H7 (cell line): ENCODE data around the gene LIG3. TPM values are rescaled to one million over a fixed set of nuclear protein-coding genes. Genes with fewer than 3 reads are reported as not detected.
"Not testable (repeated sequence)": the region's sequence is repeated elsewhere in the genome, so short reads cannot be mapped to it uniquely, and the experiment has no call there.

Experiments
- DNase-seq: peaks from one replicate; pipeline ENCODE4 v3.0.0; 2012
- H3K27me3 ChIP-seq: 2 replicates; pipeline ENCODE4 v1.6.0; 2011; ENCODE audit warnings: mild to moderate bottlenecking, low read length; ENCODE audit not compliant: control insufficient read depth, insufficient read depth
- H3K36me3 ChIP-seq: replicated peaks from 2 replicates; pipeline ENCODE4 v1.5.1; 2011; ENCODE audit warnings: low read length; ENCODE audit not compliant: control insufficient read depth, insufficient read depth
- H3K4me3 ChIP-seq: 2 replicates; pipeline ENCODE4 v1.5.1; 2011; ENCODE audit warnings: low read depth, mild to moderate bottlenecking, control low read depth, low read length, moderate library complexity; ENCODE audit not compliant: insufficient read depth
- total RNA-seq: library from RNA; depleted of rRNA; stranded (reverse); fragments of >200 nt; shearing (Covaris generic); gene quantifications from 2 replicates; pipeline ENCODE4 v1.2.3, GENCODE V29; 2014

The LIG3 gene
- total RNA-seq, 1 experiment from 2014 or later = 94.6 TPM

GRCh38 chr17:35044181-35044580 is 63.9 kb downstream of the LIG3 start:
- Histone ChIP-seq H3K4me3 (no peak overlapping the region), H3K36me3 (no peaks in the 10 kb centered on the region), H3K27me3 (no peaks in the 10 kb centered on the region)
- no peak for DNase-seq

GRCh38 chr17:35045458-35045979 is 65.2 kb downstream of the LIG3 start:
- not testable (repeated sequence) for H3K4me3 ChIP-seq, H3K27me3 ChIP-seq, H3K36me3 ChIP-seq, DNase-seq

GRCh38 chr17:35046245-35046644 is 65.9 kb downstream of the LIG3 start:
- no peak for DNase-seq
- no peak overlapping the region for H3K4me3 ChIP-seq
- H3K36me3 ChIP-seq = no peaks in the 10 kb centered on the region
- H3K27me3 ChIP-seq = no peaks in the 10 kb centered on the region

- H3K4me3 ChIP-seq = no peak overlapping the region
- no peaks in the 10 kb centered on the region for H3K36me3 ChIP-seq
These were observed 66.5 kb downstream of the LIG3 start for GRCh38 chr17:35046740-35047283.

GRCh38 chr17:35048685-35049379 is 68.5 kb downstream of the LIG3 start:
- H3K36me3 ChIP-seq = no peaks in the 10 kb centered on the region
- DNase-seq = no peak
- H3K27me3 ChIP-seq = no peaks in the 10 kb centered on the region
- H3K4me3 ChIP-seq = no peak overlapping the region

More at GRCh38 chr17:35046740-35047283, 66.5 kb downstream of the LIG3 start:
- DNase-seq = no peak
- H3K27me3 ChIP-seq = no peaks in the 10 kb centered on the region

- DNase-seq = no peak
- Histone ChIP-seq H3K27me3 (no peaks in the 10 kb centered on the region), H3K36me3 (no peaks in the 10 kb centered on the region), H3K4me3 (no peak overlapping the region)
These were observed 69.9 kb downstream of the LIG3 start for GRCh38 chr17:35050170-35050569.

GRCh38 chr17:35051183-35051578 is 70.9 kb downstream of the LIG3 start:
- DNase-seq = no peak
- no peak overlapping the region for H3K4me3 ChIP-seq
- H3K36me3 ChIP-seq = no peaks in the 10 kb centered on the region
- no peaks in the 10 kb centered on the region for H3K27me3 ChIP-seq

GRCh38 chr17:35051579-35052240 is 71.4 kb downstream of the LIG3 start:
- no peaks in the 10 kb centered on the region for H3K27me3 ChIP-seq
- no peak overlapping the region for H3K4me3 ChIP-seq
- DNase-seq = no peak
- no peaks in the 10 kb centered on the region for H3K36me3 ChIP-seq

GRCh38 chr17:35052241-35052610 is 71.9 kb downstream of the LIG3 start:
- Histone ChIP-seq H3K4me3 (no peak overlapping the region), H3K27me3 (no peaks in the 10 kb centered on the region), H3K36me3 (no peaks in the 10 kb centered on the region)
- no peak for DNase-seq

GRCh38 chr17:35052780-35053179 is 72.5 kb downstream of the LIG3 start:
- no peak overlapping the region for H3K4me3 ChIP-seq
- DNase-seq = no peak
- no peaks in the 10 kb centered on the region for H3K36me3 ChIP-seq
- H3K27me3 ChIP-seq = no peaks in the 10 kb centered on the region

GRCh38 chr17:35053204-35053603 is 72.9 kb downstream of the LIG3 start:
- no peak overlapping the region for H3K4me3 ChIP-seq
- no peaks in the 10 kb centered on the region for H3K27me3 ChIP-seq
- no peaks in the 10 kb centered on the region for H3K36me3 ChIP-seq
- no peak for DNase-seq

- no peaks in the 10 kb centered on the region for H3K27me3 ChIP-seq
- H3K36me3 ChIP-seq = no peaks in the 10 kb centered on the region
- no peak for DNase-seq
- H3K4me3 ChIP-seq = no peak overlapping the region
These were observed 75.7 kb downstream of the LIG3 start for GRCh38 chr17:35056013-35056412.

- H3K36me3 ChIP-seq = no peaks in the 10 kb centered on the region
- DNase-seq = no peak
- H3K4me3 ChIP-seq = no peak overlapping the region
- no peaks in the 10 kb centered on the region for H3K27me3 ChIP-seq
These were observed 77.1 kb downstream of the LIG3 start for GRCh38 chr17:35057332-35057915.
